Breast epithelium (tissue), 4 donors: ENCODE data around the gene ICAM4. TPM values are rescaled to one million over a fixed set of nuclear protein-coding genes. Genes with fewer than 3 reads are reported as not detected.

Experiments used
- DNase-seq, 2 donors: peaks; one replicate each; pipeline ENCODE4 v3.0.0-alpha.2; 2019; ENCODE audit warnings: low spot score in 2 of 2
- H3K27ac ChIP-seq, 2 donors: fragments of 200-600 bp; sonication (generic) in 1 of 2; one replicate each; pipeline ENCODE4 v1.5.1; 2016 to 2019; ENCODE audit warnings: mild to moderate bottlenecking in 1 of 2
- H3K27me3 ChIP-seq, 2 donors: fragments of 200-600 bp; sonication (generic) in 1 of 2; one replicate each; pipeline versions ENCODE4 v1.5.1 to v1.6.0; 2017 to 2019; ENCODE audit warnings: control low read depth in 1 of 2, mild to moderate bottlenecking in 1 of 2
- H3K36me3 ChIP-seq: fragments of 200-600 bp; one replicate; pipeline ENCODE4 v1.5.1; 2019
- H3K4me1 ChIP-seq, 2 donors: fragments of 200-600 bp; sonication (generic); one replicate each; pipeline ENCODE4 v1.5.1; 2016 to 2019; ENCODE audit warnings: control low read depth in 1 of 2
- H3K4me3 ChIP-seq, 3 donors: fragments of 200-600 bp; sonication (generic); 1 replicate in 2 of 3; 2 replicates in 1 of 3; pipeline ENCODE4 v1.5.1; 2016 to 2019; ENCODE audit warnings: mild to moderate bottlenecking in 3 of 3, moderate library complexity in 2 of 3
- H3K9me3 ChIP-seq, 2 donors: fragments of 200-600 bp; sonication (generic) in 1 of 2; one replicate each; pipeline ENCODE4 v1.5.1; 2016 to 2019; ENCODE audit warnings: control low read depth in 1 of 2
- POLR2A ChIP-seq: fragments of 450-650 bp; IDR thresholded peaks from one replicate; pipeline ENCODE4 v1.6.1; 2016; ENCODE audit warnings: antibody characterized with exemption, mild to moderate bottlenecking, moderate library complexity
- POLR2AphosphoS5 ChIP-seq, 3 donors: sonication (generic); formaldehyde crosslinking; IDR thresholded peaks; one replicate each; pipeline ENCODE4 v1.6.1; 2017; ENCODE audit warnings: antibody characterized with exemption in 3 of 3
- intact Hi-C: fragments of 100-400 bp; cut with DNase I; formaldehyde crosslinking; loops from one replicate; pipeline ENCODE4 v1.15.1; 2023; ENCODE audit warnings: low total_unique reads
- total RNA-seq, 3 donors: library from RNA; depleted of rRNA; stranded (reverse); fragments of >200 nt; gene quantifications; one replicate each; pipeline ENCODE4 v1.1.0, GENCODE V29; 2016
- TF ChIP-seq, protein P1 (sequence below), 3 donors: fragments of 450-650 bp; IDR thresholded peaks; one replicate each; pipeline ENCODE4 v1.5.1; 2016 to 2017; ENCODE audit warnings: antibody characterized with exemption in 3 of 3, mild to moderate bottlenecking in 3 of 3, moderate library complexity in 3 of 3

Gene ICAM4
- total RNA-seq, 3 donors from 2014 or later = 1.1 to 1.6 TPM; not detected in 1

DNA sequence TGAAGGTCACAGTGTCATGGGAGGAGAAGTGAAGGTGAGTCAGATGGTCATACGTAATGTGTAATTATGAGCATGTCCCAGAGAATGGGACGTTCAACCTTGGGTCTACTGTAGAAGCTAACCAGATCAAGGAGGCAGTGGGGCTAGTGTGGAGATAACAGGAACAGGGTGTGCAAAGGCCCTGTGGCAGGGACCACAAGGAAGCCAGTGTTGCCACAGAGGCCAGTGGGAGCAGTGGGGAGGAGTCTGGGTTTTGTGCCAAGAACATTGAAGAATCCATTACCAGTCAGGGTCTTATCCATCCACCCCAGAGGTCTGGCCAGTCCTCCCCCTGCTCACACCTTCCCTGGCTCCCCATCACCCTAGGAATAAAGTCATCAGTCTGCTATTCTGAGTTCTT, 31.4 kb upstream of the ICAM4 start:
- H3K27ac ChIP-seq = no peak overlapping the region
- H3K36me3 ChIP-seq = no peaks in the 10 kb centered on the region
- intact Hi-C loops = no loop called here
- H3K27me3 ChIP-seq = no peaks in the 10 kb centered on the region
- no peaks in the 10 kb centered on the region for H3K4me1 ChIP-seq
- DNase-seq = no peak
- no peak for TF ChIP-seq POLR2AphosphoS5 (IDR thresholded peaks at IDR 0.05)
- no peak for TF ChIP-seq POLR2A
- TF ChIP-seq, protein P1, sequence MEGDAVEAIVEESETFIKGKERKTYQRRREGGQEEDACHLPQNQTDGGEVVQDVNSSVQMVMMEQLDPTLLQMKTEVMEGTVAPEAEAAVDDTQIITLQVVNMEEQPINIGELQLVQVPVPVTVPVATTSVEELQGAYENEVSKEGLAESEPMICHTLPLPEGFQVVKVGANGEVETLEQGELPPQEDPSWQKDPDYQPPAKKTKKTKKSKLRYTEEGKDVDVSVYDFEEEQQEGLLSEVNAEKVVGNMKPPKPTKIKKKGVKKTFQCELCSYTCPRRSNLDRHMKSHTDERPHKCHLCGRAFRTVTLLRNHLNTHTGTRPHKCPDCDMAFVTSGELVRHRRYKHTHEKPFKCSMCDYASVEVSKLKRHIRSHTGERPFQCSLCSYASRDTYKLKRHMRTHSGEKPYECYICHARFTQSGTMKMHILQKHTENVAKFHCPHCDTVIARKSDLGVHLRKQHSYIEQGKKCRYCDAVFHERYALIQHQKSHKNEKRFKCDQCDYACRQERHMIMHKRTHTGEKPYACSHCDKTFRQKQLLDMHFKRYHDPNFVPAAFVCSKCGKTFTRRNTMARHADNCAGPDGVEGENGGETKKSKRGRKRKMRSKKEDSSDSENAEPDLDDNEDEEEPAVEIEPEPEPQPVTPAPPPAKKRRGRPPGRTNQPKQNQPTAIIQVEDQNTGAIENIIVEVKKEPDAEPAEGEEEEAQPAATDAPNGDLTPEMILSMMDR (IDR thresholded peaks at IDR 0.05) = no peak
- H3K9me3 ChIP-seq = no peaks in the 10 kb centered on the region
- H3K4me3 ChIP-seq = no peak overlapping the region

DNA sequence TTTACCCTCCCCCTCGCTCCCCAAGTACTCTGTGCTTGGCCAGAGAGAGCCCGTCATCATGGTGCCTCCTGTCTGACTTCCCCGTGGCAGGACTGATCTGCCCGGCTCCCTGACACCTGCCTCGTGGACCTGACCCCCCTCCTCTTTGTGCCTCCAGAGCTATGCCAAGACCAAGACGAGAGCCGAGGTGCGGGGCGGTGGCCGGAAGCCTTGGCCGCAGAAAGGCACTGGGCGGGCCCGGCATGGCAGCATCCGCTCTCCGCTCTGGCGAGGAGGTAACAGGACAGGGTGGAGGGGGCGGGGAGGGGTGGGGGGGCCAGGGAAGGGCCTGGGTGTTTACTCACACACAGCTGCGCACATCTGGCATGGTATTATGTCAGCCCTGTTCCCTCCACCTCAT, 30.2 kb upstream of the ICAM4 start:
- DNase-seq = no peak
- H3K27me3 ChIP-seq = no peaks in the 10 kb centered on the region
- H3K9me3 ChIP-seq = no peaks in the 10 kb centered on the region
- no peaks in the 10 kb centered on the region for H3K4me1 ChIP-seq
- intact Hi-C loops = no loop called here
- no peak overlapping the region for H3K27ac ChIP-seq
- no peak overlapping the region for H3K4me3 ChIP-seq
- TF ChIP-seq, protein P1 (IDR thresholded peaks at IDR 0.05) = no peak
- no peak for TF ChIP-seq POLR2A
- TF ChIP-seq POLR2AphosphoS5 (IDR thresholded peaks at IDR 0.05) = no peak
- no peaks in the 10 kb centered on the region for H3K36me3 ChIP-seq

DNA sequence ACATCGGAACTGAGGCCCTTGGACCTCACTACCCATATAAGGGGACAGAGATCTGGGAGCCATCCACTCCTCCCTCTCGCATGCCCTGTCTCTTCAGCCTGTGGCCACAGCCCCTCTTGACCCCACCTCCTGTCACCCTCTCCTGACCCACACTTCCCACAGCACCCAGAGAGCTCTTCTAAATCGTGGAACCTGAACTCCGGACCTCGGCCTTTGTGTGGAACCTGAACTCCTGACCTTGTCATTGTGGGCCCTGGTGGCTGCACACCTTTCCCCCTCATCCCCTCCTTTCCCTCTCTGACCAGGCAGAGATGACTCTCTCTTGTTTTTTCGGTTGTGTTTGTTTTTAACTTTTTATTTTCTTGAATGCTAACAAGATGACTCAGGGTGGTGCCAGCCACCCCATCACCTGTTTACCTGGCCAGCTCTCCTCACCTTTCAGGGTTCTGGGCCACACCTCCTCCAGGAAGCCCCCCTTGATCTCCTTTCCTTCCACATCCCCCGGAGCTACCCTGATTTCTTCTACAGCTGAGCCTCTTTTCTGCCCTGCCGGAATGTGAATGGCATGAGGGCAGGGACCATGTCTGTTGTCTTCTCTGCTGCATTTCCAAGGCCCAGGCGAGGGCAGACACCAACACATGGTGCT, 29.7 kb upstream of the ICAM4 start:
- intact Hi-C loops = no loop called here
- TF ChIP-seq POLR2AphosphoS5 (IDR thresholded peaks at IDR 0.05) (no peak), POLR2A (no peak)
- TF ChIP-seq, protein P1 (IDR thresholded peaks at IDR 0.05) = no peak
- no peak for DNase-seq

GRCh38 chr19:10258080-10258710, 28.6 kb upstream of the ICAM4 start:
- H3K36me3 ChIP-seq = no peaks in the 10 kb centered on the region
- TF ChIP-seq, protein P1 (IDR thresholded peaks at IDR 0.05) = no peak
- TF ChIP-seq POLR2AphosphoS5 (IDR thresholded peaks at IDR 0.05) = no peak
- no peak for TF ChIP-seq POLR2A
- H3K27ac ChIP-seq = no peak overlapping the region
- H3K9me3 ChIP-seq = no peaks in the 10 kb centered on the region
- H3K4me1 ChIP-seq = no peaks in the 10 kb centered on the region
- H3K27me3 ChIP-seq = no peaks in the 10 kb centered on the region
- intact Hi-C loops = no loop called here
- no peak overlapping the region for H3K4me3 ChIP-seq
- DNase-seq = no peak

More for the DNA sequence above, 29.7 kb upstream of the ICAM4 start:
- Histone ChIP-seq H3K4me1 (no peaks in the 10 kb centered on the region), H3K36me3 (no peaks in the 10 kb centered on the region), H3K4me3 (no peak overlapping the region), H3K9me3 (no peaks in the 10 kb centered on the region), H3K27ac (no peak overlapping the region), H3K27me3 (no peaks in the 10 kb centered on the region)

GRCh38 chr19:10259162-10259905, 27.4 kb upstream of the ICAM4 start:
- TF ChIP-seq POLR2A = no peak
- TF ChIP-seq, protein P1 (IDR thresholded peaks at IDR 0.05) = peak; percentile 42 to 77 (median 66)
- peak in 1 of 3 donors; percentile 27 for TF ChIP-seq POLR2AphosphoS5 (IDR thresholded peaks at IDR 0.05)
- DNase-seq = peak; percentile 83 to 91
- H3K36me3 ChIP-seq = no peaks in the 10 kb centered on the region
- intact Hi-C loops = no loop called here
- peak overlapping the region in 2 of 3 donors; percentile 9 to 25 for H3K4me3 ChIP-seq
- no peaks in the 10 kb centered on the region for H3K27me3 ChIP-seq
- no peaks in the 10 kb centered on the region for H3K9me3 ChIP-seq
- no peaks in the 10 kb centered on the region for H3K4me1 ChIP-seq
- H3K27ac ChIP-seq = peak overlapping the region; percentile 55 to 73
